Gastroesophageal sphincter (tissue), 4 donors: Measurements from ENCODE around the gene CCDC190. TPM values are rescaled to one million over a fixed set of nuclear protein-coding genes. Genes with fewer than 3 reads are reported as not detected.

Experiments used
- ATAC-seq: fragments of 150-250 bp; one replicate; pipeline ENCODE4 v1.9.1; 2016; ENCODE audit warnings: mild to moderate bottlenecking, moderate library complexity
- H3K27ac ChIP-seq, 4 donors: fragments of 200-600 bp; sonication (generic) in 3 of 4; 1 replicate in 3 of 4; 2 replicates in 1 of 4; pipeline ENCODE4 v1.5.1; 2016 to 2019
- H3K27me3 ChIP-seq: fragments of 200-600 bp; sonication (generic); one replicate; pipeline ENCODE4 v1.5.1; 2019
- H3K36me3 ChIP-seq, 2 donors: fragments of 200-600 bp; sonication (generic); one replicate each; pipeline ENCODE4 v1.5.1; 2019; ENCODE audit warnings: control low read depth in 1 of 2
- H3K4me1 ChIP-seq, 3 donors: fragments of 200-600 bp; sonication (generic); 1 replicate in 2 of 3; 2 replicates in 1 of 3; pipeline ENCODE4 v1.5.1; 2016 to 2019; ENCODE audit warnings: control low read depth in 2 of 3
- H3K4me3 ChIP-seq, 2 donors: fragments of 200-600 bp; sonication (generic); one replicate each; pipeline ENCODE4 v1.5.1; 2019; ENCODE audit warnings: mild to moderate bottlenecking in 1 of 2, moderate library complexity in 1 of 2
- H3K9me3 ChIP-seq, 3 donors: fragments of 200-600 bp; sonication (generic); one replicate each; pipeline ENCODE4 v1.5.1; 2017 to 2019; ENCODE audit warnings: control low read depth in 2 of 3
- EP300 ChIP-seq: sonication (generic); formaldehyde crosslinking; IDR thresholded peaks from one replicate; pipeline ENCODE4 v1.6.1; 2017; ENCODE audit warnings: antibody characterized with exemption, mild to moderate bottlenecking
- POLR2A ChIP-seq, 2 donors: fragments of 450-650 bp; IDR thresholded peaks; one replicate each; pipeline ENCODE4 v1.6.1; 2017; ENCODE audit warnings: antibody characterized with exemption in 2 of 2, mild to moderate bottlenecking in 2 of 2, moderate library complexity in 1 of 2
- POLR2AphosphoS5 ChIP-seq: sonication (generic); formaldehyde crosslinking; IDR thresholded peaks from one replicate; pipeline ENCODE4 v1.6.1; 2017; ENCODE audit warnings: antibody characterized with exemption
- WGBS, 2 donors: methylation state at CpG; one replicate each; pipeline ENCODE4 v1.1.5; 2018; ENCODE audit warnings: low coverage in 1 of 2; 5-methylcytosine and 5-hydroxymethylcytosine counted together
- total RNA-seq, 4 donors: library from RNA; depleted of rRNA; stranded (reverse); fragments of >200 nt; gene quantifications; one replicate each; pipeline ENCODE4 v1.1.0, GENCODE V29; 2016
- TF ChIP-seq, protein P1 (sequence below), 4 experiments: fragments of 200-600 bp in 2 of 4; fragments of 450-650 bp in 2 of 4; sonication (generic) in 1 of 4; IDR thresholded peaks; one replicate each; pipeline ENCODE4 v1.5.1; 2017 to 2019; ENCODE audit warnings: antibody characterized with exemption in 4 of 4, mild to moderate bottlenecking in 2 of 4, moderate library complexity in 2 of 4

CCDC190 gene
- total RNA-seq, 4 donors from 2014 or later = not detected

DNA sequence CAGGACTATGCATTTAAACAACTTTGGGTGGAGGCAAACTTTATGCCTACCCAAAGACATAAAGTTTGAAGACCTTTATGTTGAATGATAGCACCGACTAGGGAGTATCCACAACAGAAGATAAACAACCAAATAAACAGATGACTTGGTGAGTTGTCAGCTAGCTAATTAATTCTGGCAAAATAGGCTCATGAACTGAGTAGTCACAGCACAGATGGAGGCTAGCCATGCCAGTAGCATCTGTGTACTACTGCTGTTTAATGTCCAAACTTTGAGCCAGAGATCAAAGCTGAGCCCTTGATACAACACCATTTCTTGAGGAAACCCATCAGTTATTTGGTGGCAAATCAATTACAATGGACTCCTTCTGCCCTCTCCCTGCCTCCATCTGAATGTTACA lies 40.3 kb upstream of the CCDC190 start:
- Histone ChIP-seq H3K4me1 (no peaks in the 10 kb centered on the region), H3K4me3 (no peak overlapping the region), H3K27me3 (no peaks in the 10 kb centered on the region), H3K9me3 (no peaks in the 10 kb centered on the region), H3K36me3 (no peaks in the 10 kb centered on the region), H3K27ac (no peak overlapping the region)
- WGBS, 2 donors = 57 to 83% methylated on average over 1 of the region's 1 CpG
- ATAC-seq = no peak
- TF ChIP-seq, protein P1, sequence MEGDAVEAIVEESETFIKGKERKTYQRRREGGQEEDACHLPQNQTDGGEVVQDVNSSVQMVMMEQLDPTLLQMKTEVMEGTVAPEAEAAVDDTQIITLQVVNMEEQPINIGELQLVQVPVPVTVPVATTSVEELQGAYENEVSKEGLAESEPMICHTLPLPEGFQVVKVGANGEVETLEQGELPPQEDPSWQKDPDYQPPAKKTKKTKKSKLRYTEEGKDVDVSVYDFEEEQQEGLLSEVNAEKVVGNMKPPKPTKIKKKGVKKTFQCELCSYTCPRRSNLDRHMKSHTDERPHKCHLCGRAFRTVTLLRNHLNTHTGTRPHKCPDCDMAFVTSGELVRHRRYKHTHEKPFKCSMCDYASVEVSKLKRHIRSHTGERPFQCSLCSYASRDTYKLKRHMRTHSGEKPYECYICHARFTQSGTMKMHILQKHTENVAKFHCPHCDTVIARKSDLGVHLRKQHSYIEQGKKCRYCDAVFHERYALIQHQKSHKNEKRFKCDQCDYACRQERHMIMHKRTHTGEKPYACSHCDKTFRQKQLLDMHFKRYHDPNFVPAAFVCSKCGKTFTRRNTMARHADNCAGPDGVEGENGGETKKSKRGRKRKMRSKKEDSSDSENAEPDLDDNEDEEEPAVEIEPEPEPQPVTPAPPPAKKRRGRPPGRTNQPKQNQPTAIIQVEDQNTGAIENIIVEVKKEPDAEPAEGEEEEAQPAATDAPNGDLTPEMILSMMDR (IDR thresholded peaks at IDR 0.05) = no peak
- TF ChIP-seq POLR2AphosphoS5 (no peak), EP300 (no peak), POLR2A (IDR thresholded peaks at IDR 0.05) (no peak)

DNA sequence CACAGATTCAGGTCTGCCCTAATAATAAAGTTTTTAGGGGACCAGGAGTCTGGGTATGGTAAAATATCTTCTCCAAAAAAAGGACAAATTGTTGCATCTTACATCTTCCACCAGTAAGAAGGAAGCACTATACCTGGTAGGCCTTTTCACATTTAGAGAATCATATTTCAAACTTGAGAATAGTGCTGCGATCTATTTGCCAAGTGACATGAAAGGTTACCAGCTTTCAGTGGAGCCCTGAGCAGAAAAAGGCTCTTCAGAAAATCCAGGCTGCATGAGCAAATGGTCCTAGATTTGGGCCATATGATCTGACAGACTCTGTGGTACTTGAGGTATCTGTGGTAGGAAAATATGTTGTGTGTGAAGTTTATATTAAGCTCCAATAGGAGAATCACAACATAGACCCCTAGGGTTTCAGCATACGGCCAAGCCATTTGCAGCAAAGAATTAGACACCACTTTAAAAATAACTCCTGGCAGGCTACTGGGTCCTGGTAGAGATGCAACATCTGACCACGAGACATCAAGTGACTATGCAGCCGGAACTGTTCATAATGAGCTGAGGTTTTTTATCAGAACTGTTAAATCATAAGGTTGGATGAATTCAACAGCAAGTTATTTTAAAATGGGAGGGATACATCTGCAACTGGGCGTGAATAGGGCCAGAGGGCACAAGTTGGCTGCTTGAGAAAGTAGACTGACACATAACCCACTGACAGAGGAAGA lies 38.6 kb upstream of the CCDC190 start:
- TF ChIP-seq, protein P1 (IDR thresholded peaks at IDR 0.05) = no peak
- TF ChIP-seq POLR2AphosphoS5 = no peak
- no peak for TF ChIP-seq EP300
- TF ChIP-seq POLR2A (IDR thresholded peaks at IDR 0.05) = no peak
- 30 to 78% methylated on average over 1 to 5 of the region's 5 CpGs for WGBS, 2 donors

DNA sequence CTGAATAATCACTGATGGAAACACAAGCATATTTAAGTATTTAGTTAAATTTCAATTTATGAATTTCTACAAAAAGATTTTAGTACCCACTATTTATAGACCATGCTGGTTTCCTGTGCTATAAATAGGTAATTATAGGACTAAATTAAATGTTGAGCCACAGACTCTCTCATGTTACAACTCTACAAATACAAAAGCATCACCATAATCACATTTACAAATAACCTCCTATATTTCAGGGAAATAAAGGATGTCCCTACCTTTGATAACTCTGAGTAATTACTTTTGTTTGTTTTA lies 32.6 kb upstream of the CCDC190 start:
- Histone ChIP-seq H3K4me3 (no peak overlapping the region), H3K27ac (no peak overlapping the region), H3K9me3 (no peaks in the 10 kb centered on the region), H3K4me1 (no peaks in the 10 kb centered on the region), H3K36me3 (no peaks in the 10 kb centered on the region), H3K27me3 (no peaks in the 10 kb centered on the region)
- ATAC-seq = no peak
- TF ChIP-seq POLR2AphosphoS5 = no peak
- no peak for TF ChIP-seq EP300
- TF ChIP-seq, protein P1 (IDR thresholded peaks at IDR 0.05) = no peak
- TF ChIP-seq POLR2A (IDR thresholded peaks at IDR 0.05) = no peak

More for the DNA sequence above, 38.6 kb upstream of the CCDC190 start:
- H3K27ac ChIP-seq = no peak overlapping the region
- no peaks in the 10 kb centered on the region for H3K9me3 ChIP-seq
- no peaks in the 10 kb centered on the region for H3K36me3 ChIP-seq
- ATAC-seq = no peak
- H3K4me1 ChIP-seq = no peaks in the 10 kb centered on the region
- no peak overlapping the region for H3K4me3 ChIP-seq
- H3K27me3 ChIP-seq = no peaks in the 10 kb centered on the region

DNA sequence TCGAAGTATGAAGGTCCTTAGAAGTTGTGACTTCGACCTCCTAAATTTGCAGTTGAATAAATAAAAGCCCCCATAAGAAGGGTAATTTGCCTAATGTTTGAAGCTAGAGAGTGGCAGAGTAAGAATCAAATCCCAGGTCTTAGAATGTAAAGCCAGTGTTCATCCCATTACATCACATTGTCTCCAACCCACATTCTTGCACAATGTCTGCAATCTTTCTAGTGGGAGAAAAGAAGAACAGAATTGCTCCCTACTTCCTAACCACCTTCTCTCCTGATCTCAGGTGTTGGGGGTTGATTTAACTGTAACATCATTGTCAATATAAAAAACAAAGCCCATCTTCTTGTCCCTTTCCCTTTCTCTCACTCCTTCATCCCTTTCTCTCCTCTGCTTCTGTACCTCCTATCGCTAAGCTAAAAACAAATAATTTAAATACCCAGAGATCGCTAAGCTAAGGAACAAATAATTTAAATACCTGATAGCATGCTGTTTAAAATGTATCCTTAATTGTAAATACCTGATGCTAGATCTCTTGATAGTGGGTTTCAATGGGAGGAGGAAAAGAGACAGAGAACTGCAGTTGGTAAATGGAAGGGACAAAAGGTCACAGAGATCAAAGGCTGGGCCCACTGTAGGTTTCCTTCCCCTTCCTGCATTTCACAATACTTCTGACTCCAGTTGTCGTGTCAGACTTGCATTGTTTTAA lies 32.1 kb upstream of the CCDC190 start:
- no peak overlapping the region for H3K27ac ChIP-seq
- 64 to 71% methylated on average over 5 of the region's 5 CpGs for WGBS, 2 donors
- no peaks in the 10 kb centered on the region for H3K27me3 ChIP-seq
- no peak for TF ChIP-seq EP300
- ATAC-seq = no peak
- no peak overlapping the region for H3K4me3 ChIP-seq
- no peaks in the 10 kb centered on the region for H3K36me3 ChIP-seq
- no peaks in the 10 kb centered on the region for H3K4me1 ChIP-seq
- H3K9me3 ChIP-seq = no peaks in the 10 kb centered on the region

DNA sequence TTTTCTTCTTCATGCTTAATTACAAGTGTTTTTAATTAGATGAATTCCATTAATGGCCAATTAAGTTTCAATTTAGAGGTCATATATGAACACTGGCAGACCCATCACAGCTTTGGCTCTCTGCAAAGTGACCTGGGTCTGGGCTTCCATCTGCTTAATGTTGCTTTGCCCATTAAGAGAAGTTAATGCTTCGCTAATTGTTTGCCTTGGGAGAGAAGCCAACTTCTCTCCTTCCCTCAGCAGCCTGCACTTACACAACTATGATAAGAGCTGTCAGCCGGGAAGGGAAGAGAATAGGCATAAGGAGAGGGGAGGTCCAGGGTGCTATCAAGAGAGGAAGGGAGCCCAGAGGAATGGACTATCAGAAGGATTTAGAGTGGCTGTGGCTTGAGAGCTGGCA lies 29.0 kb upstream of the CCDC190 start:
- no peak overlapping the region for H3K27ac ChIP-seq
- WGBS, 2 donors = 33% methylated on average over 1 of the region's 2 CpGs; no CpG with 5 or more reads in 1 of the 2 donors
- H3K4me1 ChIP-seq = no peaks in the 10 kb centered on the region
- no peak for TF ChIP-seq POLR2A (IDR thresholded peaks at IDR 0.05)
- TF ChIP-seq, protein P1 (IDR thresholded peaks at IDR 0.05) = no peak
- no peak for TF ChIP-seq EP300
- TF ChIP-seq POLR2AphosphoS5 = no peak
- H3K4me3 ChIP-seq = no peak overlapping the region
- no peaks in the 10 kb centered on the region for H3K9me3 ChIP-seq
- no peaks in the 10 kb centered on the region for H3K36me3 ChIP-seq
- no peak for ATAC-seq
- no peaks in the 10 kb centered on the region for H3K27me3 ChIP-seq
